Astrocyte of the hippocampus (primary cell): ENCODE results near the gene GTPBP6.
A peak's percentile ranks its signal among the peaks of the same experiment; 100 is the strongest.
"Not testable (repeated sequence)": the region's sequence is repeated elsewhere in the genome, so short reads cannot be mapped to it uniquely, and the experiment has no call there.

Experiments used
- DNase-seq: peaks from one replicate; pipeline ENCODE4 v3.0.0; 2011; ENCODE audit warnings: low read depth, low spot score

Gene GTPBP6

DNA sequence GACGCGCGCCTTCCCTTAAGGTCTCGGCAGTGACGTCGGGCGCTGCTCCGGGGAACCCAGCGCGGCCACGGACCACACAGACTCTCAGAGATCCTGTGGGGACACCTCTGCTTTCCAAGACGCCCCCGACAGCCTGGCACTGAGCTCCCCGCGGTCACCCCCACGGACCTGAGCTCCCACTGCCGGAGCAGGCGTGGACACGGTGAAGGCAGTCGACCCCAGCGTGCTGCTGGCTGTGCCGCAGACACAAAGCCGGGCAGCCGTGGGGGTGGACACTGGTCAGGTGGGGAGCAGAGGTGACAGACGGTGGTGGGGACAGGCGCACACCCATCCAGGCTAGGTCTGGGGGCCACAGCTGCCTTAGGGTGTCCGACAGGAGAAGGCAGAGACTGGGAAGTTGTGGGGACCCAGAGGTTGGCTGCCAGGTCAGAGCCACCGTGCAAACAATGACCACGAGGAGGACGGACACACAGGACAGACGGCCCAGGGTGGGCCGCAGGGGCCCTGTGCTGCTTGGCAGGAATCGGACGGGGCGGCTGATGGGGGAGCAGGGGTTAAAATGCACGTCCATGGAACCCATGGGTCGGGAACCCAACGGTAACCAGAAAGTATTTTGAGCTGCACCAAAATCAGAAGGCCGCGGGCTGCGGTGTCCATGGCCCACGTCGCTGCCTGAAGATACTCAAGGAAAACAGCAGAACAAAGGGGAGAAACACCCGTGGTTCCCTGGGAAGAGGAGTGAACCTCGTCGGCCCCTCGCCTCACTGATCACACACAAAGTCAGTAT lies 16.6 kb upstream of the GTPBP6 start:
- DNase-seq, result no peak

- DNase-seq, result no peak
Measured at GRCh38 chrX:334331-334891, 15.8 kb upstream of the GTPBP6 start.

DNA sequence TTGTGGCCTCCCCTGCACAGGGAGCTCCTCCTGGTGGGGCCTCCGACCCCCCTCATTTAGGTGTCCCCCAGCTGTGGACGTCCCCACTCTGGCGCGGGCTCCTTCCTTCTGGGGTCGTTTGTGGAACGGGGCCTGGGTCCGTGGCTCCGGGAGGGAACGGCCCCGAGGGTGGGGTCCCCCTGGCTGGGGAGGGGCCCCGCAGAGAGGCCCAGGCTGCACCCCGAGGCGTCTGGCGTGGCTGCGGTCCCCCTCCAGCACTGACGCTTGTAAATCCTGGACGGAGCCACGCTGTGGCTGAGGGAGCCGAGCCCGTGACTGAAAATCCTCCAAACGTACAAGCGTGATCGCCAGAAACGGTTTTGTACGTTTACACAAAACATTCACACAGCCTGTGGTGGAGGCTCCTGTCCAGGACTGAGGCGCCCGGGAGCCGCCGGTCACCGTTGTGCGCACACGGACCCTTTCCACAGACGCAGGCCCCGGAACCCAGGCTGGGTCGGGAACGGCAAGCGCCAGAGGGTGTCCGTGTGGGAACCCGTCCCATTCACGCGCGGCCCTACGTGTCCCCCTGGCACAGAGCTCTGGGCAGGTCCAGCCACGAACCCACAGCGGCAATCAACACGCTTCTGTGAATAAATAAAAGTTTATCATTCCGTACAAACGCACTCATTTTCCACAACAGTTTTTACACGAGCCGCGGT lies 15.2 kb upstream of the GTPBP6 start:
- DNase-seq, result no peak

DNA sequence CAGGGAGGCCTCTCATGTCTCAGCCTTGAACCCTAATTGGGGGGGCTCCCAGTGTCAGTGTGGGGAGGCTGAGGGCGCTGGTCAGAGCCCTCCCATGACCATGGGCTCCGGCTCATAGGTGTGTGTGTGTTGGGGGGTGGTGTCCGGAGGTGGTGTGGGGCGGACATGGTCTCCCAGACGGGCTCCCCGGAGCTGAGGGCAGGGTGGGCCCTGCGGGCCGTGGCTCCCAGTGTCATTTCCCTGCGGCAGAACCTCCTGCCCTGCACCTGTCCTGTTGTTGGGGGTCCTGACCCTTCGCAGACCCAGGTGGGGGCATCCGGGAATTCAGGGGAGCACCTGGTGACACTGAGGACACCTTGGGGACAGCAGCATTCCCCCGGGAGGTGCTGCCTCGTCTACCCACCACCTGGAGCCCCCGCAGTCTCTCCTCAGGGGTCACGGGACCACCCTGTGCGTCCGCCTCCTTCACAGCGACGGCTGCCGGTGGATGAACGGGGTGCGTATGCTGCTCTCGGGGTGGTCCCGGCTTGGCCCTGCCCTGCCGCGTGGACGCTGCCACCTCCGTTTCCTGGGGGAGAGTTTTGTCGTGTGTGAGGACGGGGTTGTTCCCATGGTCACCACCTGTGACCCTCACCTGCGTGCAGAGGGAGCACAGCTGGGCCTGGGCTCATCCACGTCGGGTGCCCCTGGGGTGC lies 14.5 kb upstream of the GTPBP6 start:
- no peak for DNase-seq

DNA sequence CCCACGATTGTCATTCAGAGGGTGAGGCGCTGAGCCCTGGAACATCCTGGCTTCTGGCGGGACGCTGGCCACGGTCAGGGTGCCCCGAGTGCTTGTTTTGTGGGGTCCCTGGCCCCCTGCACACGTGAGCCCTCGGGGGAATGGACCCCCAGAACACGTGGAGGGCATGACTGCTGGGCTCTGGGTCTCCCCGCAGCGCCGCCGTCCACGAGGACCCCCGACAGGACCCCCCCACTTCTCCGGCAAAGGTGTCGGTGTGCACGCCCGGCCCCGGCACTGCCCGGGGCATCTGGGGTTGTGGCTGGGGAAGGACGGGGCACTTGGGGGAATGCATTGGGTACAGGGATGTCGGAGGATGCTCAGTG lies 13.9 kb upstream of the GTPBP6 start:
- DNase-seq, result no peak

- DNase-seq, result no peak
Measured at GRCh38 chrX:331825-332495, 13.4 kb upstream of the GTPBP6 start.

DNA sequence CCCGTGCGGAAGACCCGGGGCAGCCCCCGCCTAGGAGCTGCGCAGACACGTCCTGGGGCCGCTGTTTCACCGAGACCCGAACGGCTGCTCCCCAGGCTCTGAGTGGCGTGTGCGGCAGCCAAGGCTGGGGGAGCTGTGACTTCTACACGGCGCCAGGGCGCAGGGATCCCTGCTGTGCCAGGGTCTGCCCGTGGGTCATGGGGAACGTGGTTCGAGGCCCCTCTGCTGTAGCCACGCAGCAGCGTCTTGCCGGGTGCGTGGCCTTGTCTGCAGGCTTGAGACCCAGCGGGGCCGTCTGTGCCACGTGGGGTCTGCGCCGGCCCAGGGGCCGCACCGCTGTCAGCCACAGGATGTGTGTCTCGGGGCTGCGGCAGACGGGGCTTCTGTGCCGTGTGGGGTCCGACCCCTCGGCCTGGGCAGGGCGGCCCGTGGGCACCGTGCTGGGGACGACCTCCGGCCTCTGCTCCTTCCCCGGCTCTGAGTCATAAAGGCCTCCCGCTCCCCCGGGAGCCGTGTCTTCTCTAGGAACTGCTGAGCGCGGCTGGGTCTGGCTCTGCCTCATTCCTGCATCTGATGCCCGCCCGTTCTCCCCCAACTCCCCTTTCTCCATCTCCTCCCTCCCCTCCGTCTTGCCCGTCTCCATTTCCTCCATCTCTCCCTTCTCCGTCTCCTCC lies 12.7 kb upstream of the GTPBP6 start:
- peak; percentile 56 for DNase-seq

- no peak for DNase-seq
Measured at GRCh38 chrX:330726-331150, 12.1 kb upstream of the GTPBP6 start.

DNA sequence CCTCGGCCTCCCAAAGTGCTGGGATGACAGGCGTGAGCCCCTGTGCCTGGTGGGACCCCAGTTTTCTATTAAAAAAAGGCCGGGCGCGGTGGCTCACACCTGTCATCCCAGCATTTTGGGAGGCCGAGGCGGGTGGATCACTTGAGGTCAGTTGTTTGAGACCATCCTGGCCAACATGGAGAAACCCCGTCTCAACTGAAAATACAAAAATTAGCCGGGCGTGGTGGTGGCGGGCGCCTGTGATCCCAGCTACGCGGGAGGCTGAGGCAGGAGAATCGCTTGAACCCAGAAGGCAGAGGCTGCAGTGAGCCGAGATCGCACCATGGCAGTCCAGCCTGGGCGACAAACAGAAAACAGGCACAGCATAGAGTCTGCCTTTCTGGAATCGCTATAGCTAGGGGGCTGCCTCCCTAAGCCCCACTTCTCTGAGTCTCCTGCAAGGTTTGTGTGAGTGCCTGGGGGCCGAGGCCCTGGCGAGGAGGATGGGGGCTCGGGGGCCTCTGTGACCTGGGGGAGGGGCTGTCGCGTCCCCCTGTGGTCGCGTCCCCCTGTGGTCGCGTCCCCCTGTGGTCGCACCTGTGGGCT lies 11.6 kb upstream of the GTPBP6 start:
- DNase-seq, result not testable (repeated sequence)

DNA sequence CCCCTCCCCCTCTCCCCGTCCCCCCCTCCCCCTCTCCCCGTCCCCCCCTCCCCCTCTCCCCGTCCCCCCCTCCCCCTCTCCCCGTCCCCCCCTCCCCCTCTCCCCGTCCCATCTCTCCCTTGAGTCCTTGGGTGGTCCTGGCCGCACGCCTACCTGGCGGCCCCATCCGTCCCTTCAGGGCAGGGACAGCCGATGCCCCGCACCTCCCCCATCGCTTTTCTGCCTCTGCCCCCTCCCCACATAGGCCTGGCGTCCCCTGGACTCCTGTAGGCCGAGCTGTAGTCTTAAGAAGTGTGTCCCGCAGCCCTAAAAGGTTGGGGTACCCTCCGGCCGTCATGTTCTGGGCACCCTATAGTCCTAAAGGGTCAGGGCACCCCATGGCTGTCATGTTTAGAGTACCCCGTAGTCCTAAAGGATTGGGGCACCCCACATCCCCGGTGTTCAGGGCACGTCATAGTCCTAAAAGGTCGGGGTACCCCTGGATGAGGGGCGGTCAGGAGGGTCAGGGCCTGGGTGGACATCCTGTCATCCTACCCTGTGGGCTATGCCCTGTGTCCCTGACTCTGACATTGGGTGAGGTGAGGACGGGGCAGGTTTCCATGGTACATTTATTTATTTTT lies 10.8 kb upstream of the GTPBP6 start:
- DNase-seq, result no peak

- DNase-seq, result no peak
Measured at GRCh38 chrX:327660-328126, 9.1 kb upstream of the GTPBP6 start.

GRCh38 chrX:324664-325063 lies 6.1 kb upstream of the GTPBP6 start:
- not testable (repeated sequence) for DNase-seq

GRCh38 chrX:323721-324628 lies 5.4 kb upstream of the GTPBP6 start:
- peak; percentile 71 for DNase-seq

GRCh38 chrX:320126-320783 lies 1.7 kb upstream of the GTPBP6 start:
- peak; percentile 30 for DNase-seq

DNA sequence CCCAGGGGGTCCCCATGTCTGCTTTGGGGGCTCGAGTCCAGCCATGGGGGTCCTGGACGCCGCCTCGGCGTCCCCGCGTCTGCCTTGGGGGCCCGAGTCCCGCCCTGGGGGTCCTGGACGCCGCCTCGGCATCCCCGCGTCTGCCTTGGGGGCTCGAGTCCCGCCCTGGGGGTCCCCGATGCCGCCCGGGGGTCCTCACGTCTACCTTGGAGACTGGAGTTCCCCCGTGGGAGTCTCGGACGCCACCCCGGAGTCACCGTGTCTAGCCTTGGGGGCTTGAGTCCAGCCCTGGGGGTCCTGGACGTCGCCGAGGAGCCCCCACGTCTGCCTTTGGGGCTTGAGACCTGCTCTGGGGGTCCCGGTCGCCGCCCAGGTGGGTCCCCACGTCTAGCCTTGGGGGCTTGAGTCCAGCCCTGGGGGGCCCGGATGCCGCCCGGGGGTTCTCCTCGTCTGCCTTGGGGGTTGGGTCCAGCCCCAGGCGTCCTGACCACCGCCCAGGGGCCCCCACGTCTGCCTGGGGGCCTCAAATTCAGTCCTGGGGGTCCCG lies 1.1 kb upstream of the GTPBP6 start:
- DNase-seq, result peak; percentile 13

DNA sequence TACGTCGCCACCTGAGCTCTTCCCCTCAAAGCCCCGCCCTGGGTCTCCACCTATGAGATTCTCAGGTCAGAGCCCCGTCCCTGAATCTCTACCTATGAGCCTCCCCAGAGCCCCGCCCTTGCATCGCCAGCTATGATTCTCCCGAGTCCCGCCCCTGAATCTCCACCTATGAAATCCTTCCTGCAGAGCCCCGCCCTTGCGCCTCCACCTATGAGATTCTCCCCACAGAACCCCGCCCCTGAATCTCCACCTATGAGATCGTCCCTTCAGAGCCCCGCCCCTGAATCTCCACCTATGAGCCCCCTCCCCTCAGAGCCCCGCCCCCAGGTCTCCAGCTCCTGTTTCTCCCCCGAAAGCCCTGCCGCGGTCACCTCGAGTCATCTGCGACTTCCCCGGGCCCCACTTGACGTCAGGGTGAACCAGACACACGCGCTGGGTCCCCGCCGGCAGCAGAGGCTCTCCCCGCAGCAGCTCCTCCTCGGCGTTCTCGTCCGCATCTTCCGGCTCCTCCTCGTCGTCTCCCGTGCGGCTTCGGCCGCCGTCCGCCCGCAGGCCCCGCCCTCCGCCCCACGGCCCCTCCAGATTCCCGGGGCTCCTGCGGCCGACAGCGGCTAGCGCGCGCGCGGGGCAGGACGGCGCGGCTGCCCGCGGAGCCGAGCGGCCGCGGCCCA lies 393 bp downstream of the GTPBP6 start:
- peak; percentile 99 for DNase-seq

DNA sequence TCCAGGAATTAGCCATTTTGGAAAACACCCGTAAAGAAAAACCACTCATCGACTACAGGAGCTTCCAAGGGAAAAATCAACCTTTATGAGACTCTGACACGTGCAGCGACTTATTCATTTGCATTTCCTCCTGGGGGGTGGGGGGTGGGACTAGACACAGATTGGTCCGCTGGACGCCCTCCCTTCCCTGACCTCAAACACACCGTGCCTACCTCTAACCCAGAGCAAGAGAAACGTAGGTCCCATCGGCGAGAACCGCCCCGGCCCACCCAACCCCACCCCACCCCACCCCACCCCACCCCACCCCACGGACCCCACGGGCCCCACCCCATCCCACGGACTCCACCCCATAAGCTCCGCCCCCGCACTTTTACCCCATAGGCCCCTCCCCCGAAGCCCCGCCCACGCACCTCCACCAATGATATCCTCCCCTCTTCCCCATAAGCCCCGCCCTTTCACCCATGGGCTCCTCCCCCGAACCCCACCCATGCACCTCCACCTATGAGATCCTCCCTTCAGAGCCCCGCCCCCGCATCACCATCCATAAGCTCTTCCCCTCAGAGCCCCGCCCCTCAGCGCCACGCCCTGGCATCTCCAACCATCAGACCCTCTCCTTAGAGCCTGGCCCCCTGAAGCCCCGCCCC lies 1.1 kb downstream of the GTPBP6 start:
- DNase-seq, result no peak
